Neural progenitor cell (in vitro differentiated cells): ENCODE data around the gene KLF6.

Experiments
- EZH2 ChIP-seq: fragments of 200-600 bp; sonication (generic); IDR thresholded peaks from 2 replicates; pipeline ENCODE4 v1.6.1; 2017; ENCODE audit warnings: antibody characterized with exemption, mild to moderate bottlenecking, moderate library complexity
- EZH2phosphoT487 ChIP-seq: fragments of 200-600 bp; sonication (generic); IDR thresholded peaks from 2 replicates; pipeline ENCODE4 v1.6.1; 2017; ENCODE audit warnings: antibody characterized with exemption
- TF ChIP-seq, protein P1 (sequence below): fragments of 200-600 bp; sonication (generic); IDR thresholded peaks from 2 replicates; pipeline ENCODE4 v1.5.1; 2017; ENCODE audit warnings: antibody characterized with exemption, mild to moderate bottlenecking

DNA sequence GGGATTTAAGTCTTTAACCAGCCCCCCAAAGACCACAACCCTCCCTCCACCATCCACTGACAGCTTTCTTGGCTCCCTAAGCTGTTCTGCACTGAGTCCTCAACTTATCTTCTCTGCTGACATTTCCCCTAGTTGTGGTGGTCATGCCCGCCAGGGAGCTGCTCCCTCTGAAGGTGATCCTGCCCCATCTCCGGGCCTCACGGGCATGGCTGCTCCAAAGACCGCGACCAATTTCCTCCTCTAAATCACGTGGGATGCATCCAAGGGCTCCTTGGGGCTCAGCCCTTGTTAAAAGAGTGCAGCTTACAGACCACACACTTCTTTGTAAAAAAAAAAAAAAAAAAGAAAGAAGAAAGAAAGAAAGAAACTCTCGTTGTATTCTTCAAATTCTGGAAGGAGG, 27.1 kb upstream of the KLF6 start:
- TF ChIP-seq, protein P1, sequence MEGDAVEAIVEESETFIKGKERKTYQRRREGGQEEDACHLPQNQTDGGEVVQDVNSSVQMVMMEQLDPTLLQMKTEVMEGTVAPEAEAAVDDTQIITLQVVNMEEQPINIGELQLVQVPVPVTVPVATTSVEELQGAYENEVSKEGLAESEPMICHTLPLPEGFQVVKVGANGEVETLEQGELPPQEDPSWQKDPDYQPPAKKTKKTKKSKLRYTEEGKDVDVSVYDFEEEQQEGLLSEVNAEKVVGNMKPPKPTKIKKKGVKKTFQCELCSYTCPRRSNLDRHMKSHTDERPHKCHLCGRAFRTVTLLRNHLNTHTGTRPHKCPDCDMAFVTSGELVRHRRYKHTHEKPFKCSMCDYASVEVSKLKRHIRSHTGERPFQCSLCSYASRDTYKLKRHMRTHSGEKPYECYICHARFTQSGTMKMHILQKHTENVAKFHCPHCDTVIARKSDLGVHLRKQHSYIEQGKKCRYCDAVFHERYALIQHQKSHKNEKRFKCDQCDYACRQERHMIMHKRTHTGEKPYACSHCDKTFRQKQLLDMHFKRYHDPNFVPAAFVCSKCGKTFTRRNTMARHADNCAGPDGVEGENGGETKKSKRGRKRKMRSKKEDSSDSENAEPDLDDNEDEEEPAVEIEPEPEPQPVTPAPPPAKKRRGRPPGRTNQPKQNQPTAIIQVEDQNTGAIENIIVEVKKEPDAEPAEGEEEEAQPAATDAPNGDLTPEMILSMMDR, result no peak
- no peak for TF ChIP-seq EZH2
- TF ChIP-seq EZH2phosphoT487, result no peak
